ENCODE results near the gene CEP83.

CEP83 gene

GRCh38 chr12:94459728-94460615 is at the start of gene CEP83:
Gene CEP83, minus strand, starts transcription at chr12:94459867. Its CDS starts 47,377 bp downstream, at chr12:94412490.
- DNase-seq (ENCODE audit: extremely low read depth, low read depth), result peak; percentile 58
- TF ChIP-seq, protein P1, sequence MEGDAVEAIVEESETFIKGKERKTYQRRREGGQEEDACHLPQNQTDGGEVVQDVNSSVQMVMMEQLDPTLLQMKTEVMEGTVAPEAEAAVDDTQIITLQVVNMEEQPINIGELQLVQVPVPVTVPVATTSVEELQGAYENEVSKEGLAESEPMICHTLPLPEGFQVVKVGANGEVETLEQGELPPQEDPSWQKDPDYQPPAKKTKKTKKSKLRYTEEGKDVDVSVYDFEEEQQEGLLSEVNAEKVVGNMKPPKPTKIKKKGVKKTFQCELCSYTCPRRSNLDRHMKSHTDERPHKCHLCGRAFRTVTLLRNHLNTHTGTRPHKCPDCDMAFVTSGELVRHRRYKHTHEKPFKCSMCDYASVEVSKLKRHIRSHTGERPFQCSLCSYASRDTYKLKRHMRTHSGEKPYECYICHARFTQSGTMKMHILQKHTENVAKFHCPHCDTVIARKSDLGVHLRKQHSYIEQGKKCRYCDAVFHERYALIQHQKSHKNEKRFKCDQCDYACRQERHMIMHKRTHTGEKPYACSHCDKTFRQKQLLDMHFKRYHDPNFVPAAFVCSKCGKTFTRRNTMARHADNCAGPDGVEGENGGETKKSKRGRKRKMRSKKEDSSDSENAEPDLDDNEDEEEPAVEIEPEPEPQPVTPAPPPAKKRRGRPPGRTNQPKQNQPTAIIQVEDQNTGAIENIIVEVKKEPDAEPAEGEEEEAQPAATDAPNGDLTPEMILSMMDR (IDR thresholded peaks at IDR 0.05; ENCODE audit: low read depth, low read length, missing control alignments), result no peak
- peak within 1 kb of the TSS; percentile 90 for H3K4me3 ChIP-seq (replicated peaks; ENCODE audit: low read depth, low read length)

DNA sequence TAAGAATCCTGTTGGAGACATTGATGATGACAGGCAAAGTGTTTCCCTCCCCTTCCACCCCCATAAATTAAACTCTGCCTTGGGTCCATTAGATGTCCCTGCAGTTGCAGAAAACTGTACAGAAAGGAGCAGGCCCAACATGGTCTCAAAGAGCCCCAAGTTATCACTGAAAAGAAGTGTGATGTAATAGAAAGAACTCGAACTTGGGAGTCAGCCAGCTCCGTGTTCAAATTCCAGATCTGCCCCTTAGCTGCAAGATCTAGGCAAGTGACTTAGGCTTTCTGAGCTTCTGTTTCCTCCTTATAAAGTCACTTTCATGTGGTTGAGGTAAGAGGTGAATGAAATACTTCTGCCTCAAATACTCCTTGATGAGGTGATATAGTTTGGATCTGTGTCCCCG is 49.6 kb upstream of the CEP83 start:
- TF ChIP-seq, protein P1 (IDR thresholded peaks at IDR 0.05; ENCODE audit: low read depth, low read length, missing control alignments), result no peak

DNA sequence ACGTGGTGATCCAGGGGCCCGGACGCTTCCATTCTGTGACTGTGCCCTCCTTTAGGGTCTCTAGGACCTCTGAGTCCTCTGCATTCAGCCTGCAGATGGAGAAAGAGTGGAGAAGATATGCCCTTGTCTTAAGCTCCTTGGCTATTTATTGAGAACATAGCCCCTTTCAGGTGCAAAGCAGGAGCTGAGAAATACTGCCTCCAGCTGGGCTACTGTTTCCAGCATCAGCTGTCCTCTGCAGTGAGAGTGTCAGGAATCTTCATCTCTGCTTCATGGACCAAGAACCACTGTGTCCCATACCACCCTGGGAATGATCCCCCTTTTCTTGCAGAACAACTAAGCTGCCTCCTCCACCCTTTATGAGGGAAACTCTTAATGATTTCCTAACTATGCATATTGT is 47.8 kb upstream of the CEP83 start:
- TF ChIP-seq, protein P1 (IDR thresholded peaks at IDR 0.05; ENCODE audit: low read depth, low read length, missing control alignments), result no peak
- no peak overlapping the region for H3K4me3 ChIP-seq (replicated peaks; ENCODE audit: low read depth, low read length)
- DNase-seq (ENCODE audit: extremely low read depth, low read depth), result no peak

More for the DNA sequence above, 49.6 kb upstream of the CEP83 start:
- DNase-seq (ENCODE audit: extremely low read depth, low read depth), result no peak
- no peak overlapping the region for H3K4me3 ChIP-seq (replicated peaks; ENCODE audit: low read depth, low read length)

DNA sequence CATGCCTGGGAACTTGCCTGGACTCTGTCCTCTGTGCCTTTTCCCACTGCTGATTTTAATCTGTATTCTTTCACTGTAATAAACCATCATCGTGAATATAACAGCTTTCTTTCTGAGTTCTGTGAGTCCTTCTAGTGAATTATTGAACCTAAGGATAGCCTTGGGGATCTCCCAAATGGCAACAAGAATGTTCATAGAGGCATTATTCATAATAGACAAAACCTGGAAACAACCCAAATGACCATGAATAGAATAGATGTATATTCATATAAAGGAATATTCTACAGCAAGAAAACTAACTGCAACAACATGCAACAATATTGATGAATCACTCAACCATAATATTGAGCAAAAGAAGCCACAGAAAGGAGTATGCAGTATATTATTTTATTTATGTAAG is 44.7 kb upstream of the CEP83 start:
- H3K4me3 ChIP-seq (replicated peaks; ENCODE audit: low read depth, low read length), result no peak overlapping the region
- DNase-seq (ENCODE audit: extremely low read depth, low read depth), result no peak
- TF ChIP-seq, protein P1 (IDR thresholded peaks at IDR 0.05; ENCODE audit: low read depth, low read length, missing control alignments), result no peak

GRCh38 chr12:94503619-94504018 is 44.0 kb upstream of the CEP83 start:
- no peak overlapping the region for H3K4me3 ChIP-seq (replicated peaks; ENCODE audit: low read depth, low read length)
- TF ChIP-seq, protein P1 (IDR thresholded peaks at IDR 0.05; ENCODE audit: low read depth, low read length, missing control alignments), result no peak
- DNase-seq (ENCODE audit: extremely low read depth, low read depth), result no peak

DNA sequence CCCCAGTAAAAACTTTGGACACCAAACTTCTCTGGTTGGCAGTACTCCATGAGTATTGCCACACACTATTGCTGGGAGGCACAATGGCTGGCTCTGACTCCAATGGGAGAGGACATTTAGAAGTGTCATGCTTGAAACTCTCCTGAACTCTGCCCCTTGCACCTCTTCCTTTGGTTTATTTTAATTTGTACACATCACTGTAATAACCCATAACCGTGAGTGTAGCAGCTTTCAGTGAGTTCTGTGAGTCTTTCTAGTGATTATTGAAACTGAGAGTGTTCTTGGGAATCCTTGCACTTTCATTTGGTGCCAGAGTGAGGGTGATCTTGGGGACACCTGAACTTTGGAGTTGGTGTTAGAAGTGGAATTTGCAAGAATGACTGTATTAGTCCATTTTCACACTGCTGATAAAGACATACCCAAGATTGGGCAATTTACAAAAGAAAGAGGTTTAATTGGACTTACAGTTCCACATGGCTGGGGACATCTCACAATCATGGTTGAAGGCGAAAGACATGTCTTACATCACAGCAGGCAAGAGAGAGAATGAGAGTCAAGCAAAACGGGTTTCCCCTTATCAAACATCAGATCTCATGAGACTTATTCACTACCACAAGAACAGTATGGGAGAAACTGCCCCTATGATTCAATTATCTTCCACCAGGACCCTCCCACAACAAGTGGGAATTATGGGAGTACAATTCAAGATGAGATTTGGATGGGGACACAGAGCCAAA is 41.3 kb upstream of the CEP83 start:
- TF ChIP-seq, protein P1 (IDR thresholded peaks at IDR 0.05; ENCODE audit: low read depth, low read length, missing control alignments), result no peak
- H3K4me3 ChIP-seq (replicated peaks; ENCODE audit: low read depth, low read length), result no peak overlapping the region
- no peak for DNase-seq (ENCODE audit: extremely low read depth, low read depth)
